HG03280 (cell line): ENCODE data around the gene PCDHB14.
"Not testable (repeated sequence)": the region's sequence is repeated elsewhere in the genome, so short reads cannot be mapped to it uniquely, and the experiment has no call there.

Experiments
- ATAC-seq: cut with Tn5 transposase; IDR thresholded peaks from one replicate; pipeline ENCODE4 v1.9.1; 2021; ENCODE audit warnings: mild to moderate bottlenecking, moderate library complexity; ENCODE audit not compliant: unreplicated experiment

PCDHB14 gene

DNA sequence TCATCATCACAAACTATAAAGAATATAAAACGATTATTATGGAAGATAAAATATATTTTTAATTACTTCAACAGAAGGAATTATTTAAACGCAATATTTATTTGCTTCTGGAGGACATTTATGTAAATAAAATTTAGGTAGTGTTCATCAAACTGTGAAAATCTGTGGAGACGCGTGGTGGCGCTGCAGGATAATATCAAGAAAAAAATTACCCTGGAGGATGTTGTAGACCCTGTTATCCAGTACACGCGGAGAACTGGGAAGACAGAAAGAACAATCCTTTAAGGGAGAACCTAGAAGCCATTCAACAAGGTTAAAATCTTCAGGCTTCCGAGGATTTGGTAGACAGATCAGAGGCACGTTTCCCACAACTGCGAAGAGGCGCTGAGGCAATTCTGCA lies 14.7 kb upstream of the PCDHB14 start, which contains the start of gene PCDHB12:
Gene PCDHB12 (plus strand): TSS at position 242 of the 400 bp plus-strand sequence. CDS start 189 bp downstream, outside the sequence.
- ATAC-seq, result no peak

GRCh38 chr5:141210281-141210680 lies 12.9 kb upstream of the PCDHB14 start:
- ATAC-seq, result not testable (repeated sequence)

- not testable (repeated sequence) for ATAC-seq
Measured at GRCh38 chr5:141210849-141211248, 12.3 kb upstream of the PCDHB14 start.

DNA sequence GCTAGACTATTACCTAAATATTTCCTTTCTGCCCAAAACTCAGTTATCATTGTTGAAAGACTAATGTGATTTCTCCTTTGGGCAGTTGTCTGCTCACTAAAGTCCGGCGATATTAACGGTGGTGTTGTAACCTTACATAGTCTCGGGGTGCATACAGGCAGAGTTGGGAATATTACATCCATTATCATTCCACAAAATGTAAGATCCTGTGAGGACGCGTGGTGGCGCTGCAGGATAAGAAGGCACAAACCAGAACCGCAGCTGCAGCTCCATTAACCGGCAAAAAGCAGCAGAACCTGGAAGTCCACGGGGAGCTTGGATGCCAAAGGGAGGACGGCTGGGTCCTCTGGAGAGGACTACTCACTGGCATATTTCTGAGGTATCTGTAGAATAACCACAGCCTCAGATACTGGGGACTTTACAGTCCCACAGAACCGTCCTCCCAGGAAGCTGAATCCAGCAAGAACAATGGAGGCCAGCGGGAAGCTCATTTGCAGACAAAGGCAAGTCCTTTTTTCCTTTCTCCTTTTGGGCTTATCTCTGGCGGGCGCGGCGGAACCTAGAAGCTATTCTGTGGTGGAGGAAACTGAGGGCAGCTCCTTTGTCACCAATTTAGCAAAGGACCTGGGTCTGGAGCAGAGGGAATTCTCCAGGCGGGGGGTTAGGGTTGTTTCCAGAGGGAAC lies 9.3 kb upstream of the PCDHB14 start, which contains the start of gene PCDHB13:
Gene PCDHB13 (plus strand): TSS at position 264 of the 684 bp plus-strand sequence. CDS start 205 bp downstream, at position 469.
- ATAC-seq, result not testable (repeated sequence)

DNA sequence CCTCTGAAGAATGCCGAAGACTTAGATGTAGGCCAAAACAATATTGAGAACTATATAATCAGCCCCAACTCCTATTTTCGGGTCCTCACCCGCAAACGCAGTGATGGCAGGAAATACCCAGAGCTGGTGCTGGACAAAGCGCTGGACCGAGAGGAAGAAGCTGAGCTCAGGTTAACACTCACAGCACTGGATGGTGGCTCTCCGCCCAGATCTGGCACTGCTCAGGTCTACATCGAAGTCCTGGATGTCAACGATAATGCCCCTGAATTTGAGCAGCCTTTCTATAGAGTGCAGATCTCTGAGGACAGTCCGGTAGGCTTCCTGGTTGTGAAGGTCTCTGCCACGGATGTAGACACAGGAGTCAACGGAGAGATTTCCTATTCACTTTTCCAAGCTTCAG lies 8.6 kb upstream of the PCDHB14 start:
- not testable (repeated sequence) for ATAC-seq

GRCh38 chr5:141215504-141215903 lies 7.6 kb upstream of the PCDHB14 start:
- ATAC-seq, result not testable (repeated sequence)

DNA sequence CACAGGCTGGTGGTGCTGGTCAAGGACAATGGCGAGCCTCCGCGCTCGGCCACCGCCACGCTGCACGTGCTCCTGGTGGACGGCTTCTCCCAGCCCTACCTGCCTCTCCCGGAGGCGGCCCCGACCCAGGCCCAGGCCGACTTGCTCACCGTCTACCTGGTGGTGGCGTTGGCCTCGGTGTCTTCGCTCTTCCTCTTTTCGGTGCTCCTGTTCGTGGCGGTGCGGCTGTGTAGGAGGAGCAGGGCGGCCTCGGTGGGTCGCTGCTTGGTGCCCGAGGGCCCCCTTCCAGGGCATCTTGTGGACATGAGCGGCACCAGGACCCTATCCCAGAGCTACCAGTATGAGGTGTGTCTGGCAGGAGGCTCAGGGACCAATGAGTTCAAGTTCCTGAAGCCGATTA lies 7.1 kb upstream of the PCDHB14 start:
- not testable (repeated sequence) for ATAC-seq

- ATAC-seq, result not testable (repeated sequence)
Measured at GRCh38 chr5:141224844-141225243, 1.7 kb downstream of the PCDHB14 start.

GRCh38 chr5:141225421-141225820 lies 2.3 kb downstream of the PCDHB14 start:
- not testable (repeated sequence) for ATAC-seq

GRCh38 chr5:141234109-141234667 lies 11.0 kb downstream of the PCDHB14 start:
- no peak for ATAC-seq

- not testable (repeated sequence) for ATAC-seq
Measured at GRCh38 chr5:141235922-141236321, 12.8 kb downstream of the PCDHB14 start.

- no peak for ATAC-seq
Measured at GRCh38 chr5:141236516-141237313, 13.6 kb downstream of the PCDHB14 start.

GRCh38 chr5:141241496-141241895 lies 18.4 kb downstream of the PCDHB14 start:
- no peak for ATAC-seq

- ATAC-seq, result no peak
Measured at GRCh38 chr5:141245250-141245717, 22.1 kb downstream of the PCDHB14 start, which contains the start of gene PCDHB15. Gene PCDHB15 (plus strand): TSS chr5:141245395. CDS start chr5:141245579, 184 bp downstream.

DNA sequence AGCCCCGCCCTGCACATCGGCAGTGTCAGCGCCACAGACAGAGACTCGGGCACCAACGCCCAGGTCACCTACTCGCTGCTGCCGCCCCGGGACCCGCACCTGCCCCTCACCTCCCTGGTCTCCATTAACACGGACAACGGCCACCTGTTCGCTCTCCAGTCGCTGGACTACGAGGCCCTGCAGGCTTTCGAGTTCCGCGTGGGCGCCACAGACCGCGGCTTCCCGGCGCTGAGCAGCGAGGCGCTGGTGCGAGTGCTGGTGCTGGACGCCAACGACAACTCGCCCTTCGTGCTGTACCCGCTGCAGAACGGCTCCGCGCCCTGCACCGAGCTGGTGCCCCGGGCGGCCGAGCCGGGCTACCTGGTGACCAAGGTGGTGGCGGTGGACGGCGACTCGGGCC lies 23.8 kb downstream of the PCDHB14 start:
- ATAC-seq, result not testable (repeated sequence)

DNA sequence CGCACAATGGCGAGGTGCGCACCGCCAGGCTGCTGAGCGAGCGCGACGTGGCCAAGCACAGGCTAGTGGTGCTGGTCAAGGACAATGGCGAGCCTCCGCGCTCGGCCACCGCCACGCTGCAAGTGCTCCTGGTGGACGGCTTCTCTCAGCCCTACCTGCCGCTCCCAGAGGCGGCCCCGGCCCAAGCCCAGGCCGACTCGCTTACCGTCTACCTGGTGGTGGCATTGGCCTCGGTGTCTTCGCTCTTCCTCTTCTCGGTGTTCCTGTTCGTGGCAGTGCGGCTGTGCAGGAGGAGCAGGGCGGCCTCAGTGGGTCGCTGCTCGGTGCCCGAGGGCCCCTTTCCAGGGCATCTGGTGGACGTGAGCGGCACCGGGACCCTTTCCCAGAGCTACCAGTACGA lies 24.3 kb downstream of the PCDHB14 start:
- ATAC-seq, result not testable (repeated sequence)

DNA sequence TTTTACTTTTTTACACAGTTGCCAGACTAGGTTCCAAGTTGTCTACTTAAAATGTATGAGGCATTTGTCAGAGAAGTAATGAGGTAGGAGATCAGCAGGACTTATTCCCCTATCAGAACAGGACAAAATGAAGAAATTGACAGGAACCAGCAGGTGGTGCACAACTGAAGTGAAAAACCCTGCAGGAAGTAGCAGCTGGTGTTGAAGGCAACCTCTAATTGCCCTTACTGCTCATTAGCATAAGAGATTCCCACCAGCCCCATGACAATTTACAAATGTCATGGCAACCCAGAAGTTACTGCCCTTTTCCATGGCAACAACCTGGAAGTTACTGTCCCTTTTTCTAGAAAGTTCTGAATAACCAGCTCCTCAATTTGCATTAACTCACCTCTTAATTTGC lies 27.4 kb downstream of the PCDHB14 start:
- no peak for ATAC-seq

GRCh38 chr5:141258464-141258863 lies 35.3 kb downstream of the PCDHB14 start:
- ATAC-seq, result no peak

- no peak for ATAC-seq
Measured at GRCh38 chr5:141258948-141259347, 35.8 kb downstream of the PCDHB14 start.

DNA sequence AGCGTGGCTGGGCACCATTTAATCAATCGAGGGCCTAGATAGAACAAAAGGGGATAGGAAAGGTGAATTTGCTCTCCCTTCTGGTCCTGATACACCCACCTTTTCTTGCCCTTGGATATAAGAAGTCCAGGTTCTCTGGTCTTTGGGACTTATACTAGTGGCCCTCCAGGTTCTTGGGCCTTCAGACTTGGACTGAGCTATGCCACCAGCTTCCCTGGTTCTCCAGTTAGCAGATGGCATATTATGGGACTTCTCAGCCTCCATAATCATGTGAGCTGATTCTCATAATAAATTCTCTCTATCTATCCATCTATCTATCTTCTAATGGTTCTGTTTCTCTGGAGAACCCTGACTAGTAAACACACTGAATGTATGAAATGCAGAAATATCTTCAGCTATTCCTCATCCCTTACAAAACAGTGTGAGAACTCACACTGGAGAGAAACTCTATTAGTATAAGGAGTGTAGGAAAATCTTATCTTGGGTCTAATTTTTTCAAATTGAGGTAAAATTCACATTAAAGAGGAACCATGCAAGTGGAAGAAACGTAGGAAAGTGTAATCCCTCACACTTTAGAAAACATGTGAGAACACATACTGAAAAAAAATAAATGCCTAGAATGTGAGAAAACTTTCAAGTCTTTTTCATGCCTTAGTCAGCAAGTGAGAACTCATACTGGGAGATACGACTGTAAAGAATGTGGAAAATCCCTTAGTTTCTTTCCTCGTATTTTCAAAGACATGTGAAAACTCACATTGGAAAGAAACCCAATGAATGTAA lies 37.5 kb downstream of the PCDHB14 start:
- no peak for ATAC-seq

- no peak for ATAC-seq
Measured at GRCh38 chr5:141261238-141261546, 38.0 kb downstream of the PCDHB14 start.
